ENCODE data around the gene NSL1. TPM values are rescaled to one million over a fixed set of nuclear protein-coding genes. Genes with fewer than 3 reads are reported as not detected.

The NSL1 gene
- total and polyA plus RNA-seq, 2 donors (not counting 1 experiment from before 2014, with no cell fraction given), result 20.5 to 45.9 TPM

DNA sequence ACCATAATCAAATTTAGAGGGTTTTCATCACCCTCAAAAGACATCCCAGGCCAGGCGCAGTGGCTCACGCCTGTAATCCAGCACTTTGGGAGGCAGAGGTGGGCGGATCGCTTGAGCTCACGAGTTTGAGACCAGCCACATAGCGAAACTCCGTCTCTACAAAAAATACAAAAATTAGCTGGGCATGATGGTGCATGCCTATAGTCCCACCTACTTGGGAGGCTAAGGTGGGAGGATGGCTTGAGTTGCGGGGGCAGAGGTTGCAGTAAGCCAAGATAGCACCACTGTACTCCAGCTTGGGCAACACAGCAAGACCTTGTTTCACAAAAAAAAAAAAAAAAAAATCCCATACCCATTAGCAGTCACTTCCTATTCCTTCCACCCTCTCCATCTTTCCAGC, 58.5 kb downstream of the NSL1 start:
- DNase-seq, result no peak
- H3K27ac Mint-ChIP-seq, result no peak overlapping the region
- ChIA-PET CTCF (no interaction called here), POLR2A (no interaction called here)
- H3K9ac ChIP-seq (ENCODE audit: low read length), result no peak overlapping the region
- WGBS (ENCODE audit: insufficient coverage), result no CpG with 5 or more reads among the region's 8 CpGs
- TF ChIP-seq, protein P1, sequence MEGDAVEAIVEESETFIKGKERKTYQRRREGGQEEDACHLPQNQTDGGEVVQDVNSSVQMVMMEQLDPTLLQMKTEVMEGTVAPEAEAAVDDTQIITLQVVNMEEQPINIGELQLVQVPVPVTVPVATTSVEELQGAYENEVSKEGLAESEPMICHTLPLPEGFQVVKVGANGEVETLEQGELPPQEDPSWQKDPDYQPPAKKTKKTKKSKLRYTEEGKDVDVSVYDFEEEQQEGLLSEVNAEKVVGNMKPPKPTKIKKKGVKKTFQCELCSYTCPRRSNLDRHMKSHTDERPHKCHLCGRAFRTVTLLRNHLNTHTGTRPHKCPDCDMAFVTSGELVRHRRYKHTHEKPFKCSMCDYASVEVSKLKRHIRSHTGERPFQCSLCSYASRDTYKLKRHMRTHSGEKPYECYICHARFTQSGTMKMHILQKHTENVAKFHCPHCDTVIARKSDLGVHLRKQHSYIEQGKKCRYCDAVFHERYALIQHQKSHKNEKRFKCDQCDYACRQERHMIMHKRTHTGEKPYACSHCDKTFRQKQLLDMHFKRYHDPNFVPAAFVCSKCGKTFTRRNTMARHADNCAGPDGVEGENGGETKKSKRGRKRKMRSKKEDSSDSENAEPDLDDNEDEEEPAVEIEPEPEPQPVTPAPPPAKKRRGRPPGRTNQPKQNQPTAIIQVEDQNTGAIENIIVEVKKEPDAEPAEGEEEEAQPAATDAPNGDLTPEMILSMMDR (IDR thresholded peaks at IDR 0.05), result no peak
- no peak for TF ChIP-seq EZH2 (IDR thresholded peaks at IDR 0.05; ENCODE audit: borderline replicate concordance, insufficient read depth, low read depth, low read length, poor library complexity, severe bottlenecking)
- H2AFZ ChIP-seq (ENCODE audit: insufficient read depth, low read depth, low read length, poor library complexity, severe bottlenecking), result no peak overlapping the region
- no peak overlapping the region for H3K4me2 ChIP-seq (replicated peaks; ENCODE audit: low read depth, low read length, poor library complexity, severe bottlenecking)
- intact Hi-C loops (cut with micrococcal nuclease), result no loop called here
- H3K4me3 ChIP-seq (ENCODE audit: control extremely low read depth in 1 of 5, extremely low read depth in 1 of 5, insufficient read depth in 1 of 5, low read depth in 2 of 5, low read length in 4 of 5), result no peak overlapping the region
- H3K27me3 ChIP-seq (replicated peaks in 1 of 4; ENCODE audit: control extremely low read depth in 1 of 4, control insufficient read depth in 3 of 4, insufficient read depth in 4 of 4, low read length in 3 of 4), result no peaks in the 10 kb centered on the region
- H3K4me3 Mint-ChIP-seq, result no peak overlapping the region
- H3K4me1 Mint-ChIP-seq, result no peaks in the 10 kb centered on the region
- no peaks in the 10 kb centered on the region for H3K79me2 ChIP-seq (ENCODE audit: control insufficient read depth, insufficient read depth, low read length)
- H3K4me1 ChIP-seq (ENCODE audit: control insufficient read depth in 2 of 2, insufficient read depth in 2 of 2, low read length in 2 of 2), result no peaks in the 10 kb centered on the region
- no peaks in the 10 kb centered on the region for H3K27me3 Mint-ChIP-seq
- no peak overlapping the region for H3K27ac ChIP-seq (ENCODE audit: low read length in 2 of 2)
- no peaks in the 10 kb centered on the region for H3K36me3 ChIP-seq (replicated peaks in 1 of 2; ENCODE audit: control extremely low read depth in 1 of 2, control insufficient read depth in 1 of 2, extremely low read depth in 1 of 2, insufficient read depth in 2 of 2, low read length in 1 of 2)
- H3K9me3 ChIP-seq (ENCODE audit: control extremely low read depth in 1 of 3, control insufficient read depth in 2 of 3, insufficient read depth in 1 of 3, low read length in 2 of 3), result no peaks in the 10 kb centered on the region
- peaks cover 4% of the 10 kb centered on the region for H4K20me1 ChIP-seq (ENCODE audit: control insufficient read depth, insufficient read depth, low read length, poor library complexity, severe bottlenecking)
- no peak for ATAC-seq (ENCODE audit: low read depth)
- H3K9me3 Mint-ChIP-seq (ENCODE audit: insufficient read depth), result no peaks in the 10 kb centered on the region

DNA sequence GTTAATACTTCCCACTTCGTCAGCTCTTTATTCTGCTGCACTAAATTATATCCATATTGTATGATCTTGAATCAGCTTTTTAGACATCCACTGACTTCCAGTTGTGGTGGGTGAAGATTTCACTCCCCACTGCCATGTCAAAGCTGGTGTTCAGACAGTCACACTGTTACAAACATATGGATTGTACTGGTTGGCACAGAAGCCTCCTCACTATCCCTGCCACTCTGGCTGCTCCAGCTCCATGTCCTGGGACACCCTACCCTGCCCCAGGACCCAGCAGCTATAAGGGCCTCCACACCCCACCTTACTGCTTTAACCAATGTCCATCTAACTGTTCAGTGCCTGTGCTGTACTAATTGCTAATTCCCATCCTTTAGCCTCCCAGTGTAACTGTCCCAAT, 59.9 kb downstream of the NSL1 start:
- WGBS (ENCODE audit: insufficient coverage), result no CpG with 5 or more reads among the region's 1 CpG
- Mint-ChIP-seq H3K4me3 (no peak overlapping the region), H3K4me1 (no peaks in the 10 kb centered on the region), H3K27me3 (no peaks in the 10 kb centered on the region), H3K27ac (no peak overlapping the region), H3K9me3 (ENCODE audit: insufficient read depth) (no peaks in the 10 kb centered on the region)
- H3K9ac ChIP-seq (ENCODE audit: low read length), result no peak overlapping the region
- ChIA-PET POLR2A (no interaction called here), CTCF (no interaction called here)
- no peaks in the 10 kb centered on the region for H3K27me3 ChIP-seq (replicated peaks in 1 of 4; ENCODE audit: control extremely low read depth in 1 of 4, control insufficient read depth in 3 of 4, insufficient read depth in 4 of 4, low read length in 3 of 4)
- no peak overlapping the region for H3K4me2 ChIP-seq (replicated peaks; ENCODE audit: low read depth, low read length, poor library complexity, severe bottlenecking)
- no peak for TF ChIP-seq EZH2 (IDR thresholded peaks at IDR 0.05; ENCODE audit: borderline replicate concordance, insufficient read depth, low read depth, low read length, poor library complexity, severe bottlenecking)
- TF ChIP-seq, protein P1 (IDR thresholded peaks at IDR 0.05), result no peak
- peaks cover 4% of the 10 kb centered on the region for H4K20me1 ChIP-seq (ENCODE audit: control insufficient read depth, insufficient read depth, low read length, poor library complexity, severe bottlenecking)
- no peaks in the 10 kb centered on the region for H3K36me3 ChIP-seq (replicated peaks in 1 of 2; ENCODE audit: control extremely low read depth in 1 of 2, control insufficient read depth in 1 of 2, extremely low read depth in 1 of 2, insufficient read depth in 2 of 2, low read length in 1 of 2)
- H3K27ac ChIP-seq (ENCODE audit: low read length in 2 of 2), result no peak overlapping the region
- DNase-seq (no peak), ATAC-seq (ENCODE audit: low read depth) (no peak)
- no peak overlapping the region for H2AFZ ChIP-seq (ENCODE audit: insufficient read depth, low read depth, low read length, poor library complexity, severe bottlenecking)
- no peaks in the 10 kb centered on the region for H3K79me2 ChIP-seq (ENCODE audit: control insufficient read depth, insufficient read depth, low read length)
- H3K9me3 ChIP-seq (ENCODE audit: control extremely low read depth in 1 of 3, control insufficient read depth in 2 of 3, insufficient read depth in 1 of 3, low read length in 2 of 3), result peaks cover 0 to 2% (median 0%) of the 10 kb centered on the region in 3 donors
- H3K4me3 ChIP-seq (ENCODE audit: control extremely low read depth in 1 of 5, extremely low read depth in 1 of 5, insufficient read depth in 1 of 5, low read depth in 2 of 5, low read length in 4 of 5), result no peak overlapping the region
- intact Hi-C loops (cut with micrococcal nuclease), result no loop called here
- H3K4me1 ChIP-seq (ENCODE audit: control insufficient read depth in 2 of 2, insufficient read depth in 2 of 2, low read length in 2 of 2), result no peaks in the 10 kb centered on the region

Data from B cell (primary cell).